ENCODE data around the gene DMBT1. TPM values are rescaled to one million over a fixed set of nuclear protein-coding genes. Genes with fewer than 3 reads are reported as not detected.

Gene DMBT1
- total RNA-seq, 4 donors from 2014 or later, result under 0.01 to 5.1 (median 0.27) TPM; not detected in 1

DNA sequence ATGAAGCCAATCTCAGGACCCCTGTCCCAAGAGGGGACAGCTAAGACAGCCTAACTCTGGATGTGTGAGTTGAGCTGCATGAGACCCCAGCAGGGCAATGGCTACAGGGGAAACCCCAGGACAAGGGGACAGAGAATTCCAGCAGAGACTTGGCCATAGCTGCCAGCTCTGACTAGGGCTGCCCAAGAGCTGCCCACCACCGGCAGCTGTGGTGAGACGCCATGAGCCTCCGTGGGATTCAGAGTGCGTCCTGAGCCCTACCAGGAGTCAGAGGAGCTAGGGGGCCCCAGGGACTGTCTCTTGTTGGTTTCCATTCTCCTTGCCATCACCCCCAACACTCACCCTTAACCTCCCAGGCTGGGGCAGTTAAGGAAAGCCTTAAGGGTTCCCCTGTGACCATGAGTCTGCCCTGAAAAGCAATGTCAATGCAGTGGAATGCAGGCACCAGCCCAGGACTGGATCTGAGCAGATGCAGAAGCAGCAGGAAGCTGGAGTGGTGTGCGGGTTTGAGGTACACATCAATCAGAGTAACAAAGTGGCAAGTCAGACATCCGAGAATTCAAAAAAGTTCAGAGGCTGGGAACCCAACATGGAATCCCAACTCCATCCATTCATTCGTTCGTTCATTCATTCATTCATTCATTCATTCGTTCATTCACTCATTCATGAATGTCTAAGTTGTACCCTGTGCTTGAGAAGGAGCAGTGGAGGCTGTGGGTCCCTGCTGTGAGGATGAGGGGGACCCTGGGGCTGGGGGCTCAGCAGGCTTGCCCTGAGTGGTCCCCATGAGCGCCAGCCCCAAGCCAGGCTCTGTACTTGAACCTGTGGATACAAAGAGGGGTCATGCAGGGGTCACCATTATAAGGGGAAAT is 86.2 kb downstream of the DMBT1 start:
- no peak overlapping the region for H3K27ac ChIP-seq
- intact Hi-C loops (cut with DNase I), result no loop called here
- H3K36me3 ChIP-seq, result no peaks in the 10 kb centered on the region
- no peak overlapping the region for H3K4me3 ChIP-seq
- TF ChIP-seq, protein P1, sequence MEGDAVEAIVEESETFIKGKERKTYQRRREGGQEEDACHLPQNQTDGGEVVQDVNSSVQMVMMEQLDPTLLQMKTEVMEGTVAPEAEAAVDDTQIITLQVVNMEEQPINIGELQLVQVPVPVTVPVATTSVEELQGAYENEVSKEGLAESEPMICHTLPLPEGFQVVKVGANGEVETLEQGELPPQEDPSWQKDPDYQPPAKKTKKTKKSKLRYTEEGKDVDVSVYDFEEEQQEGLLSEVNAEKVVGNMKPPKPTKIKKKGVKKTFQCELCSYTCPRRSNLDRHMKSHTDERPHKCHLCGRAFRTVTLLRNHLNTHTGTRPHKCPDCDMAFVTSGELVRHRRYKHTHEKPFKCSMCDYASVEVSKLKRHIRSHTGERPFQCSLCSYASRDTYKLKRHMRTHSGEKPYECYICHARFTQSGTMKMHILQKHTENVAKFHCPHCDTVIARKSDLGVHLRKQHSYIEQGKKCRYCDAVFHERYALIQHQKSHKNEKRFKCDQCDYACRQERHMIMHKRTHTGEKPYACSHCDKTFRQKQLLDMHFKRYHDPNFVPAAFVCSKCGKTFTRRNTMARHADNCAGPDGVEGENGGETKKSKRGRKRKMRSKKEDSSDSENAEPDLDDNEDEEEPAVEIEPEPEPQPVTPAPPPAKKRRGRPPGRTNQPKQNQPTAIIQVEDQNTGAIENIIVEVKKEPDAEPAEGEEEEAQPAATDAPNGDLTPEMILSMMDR (IDR thresholded peaks at IDR 0.05), result no peak
- no peak for TF ChIP-seq POLR2A (IDR thresholded peaks at IDR 0.05)
- H3K27me3 ChIP-seq, result peaks cover 0 to 42% (median 0%) of the 10 kb centered on the region in 4 donors
- H3K4me1 ChIP-seq, result no peaks in the 10 kb centered on the region
- no peaks in the 10 kb centered on the region for H3K9me3 ChIP-seq
- no peak for DNase-seq
- 31 to 63% methylated on average over 5 to 9 of the region's 10 CpGs for WGBS, 2 donors

DNA sequence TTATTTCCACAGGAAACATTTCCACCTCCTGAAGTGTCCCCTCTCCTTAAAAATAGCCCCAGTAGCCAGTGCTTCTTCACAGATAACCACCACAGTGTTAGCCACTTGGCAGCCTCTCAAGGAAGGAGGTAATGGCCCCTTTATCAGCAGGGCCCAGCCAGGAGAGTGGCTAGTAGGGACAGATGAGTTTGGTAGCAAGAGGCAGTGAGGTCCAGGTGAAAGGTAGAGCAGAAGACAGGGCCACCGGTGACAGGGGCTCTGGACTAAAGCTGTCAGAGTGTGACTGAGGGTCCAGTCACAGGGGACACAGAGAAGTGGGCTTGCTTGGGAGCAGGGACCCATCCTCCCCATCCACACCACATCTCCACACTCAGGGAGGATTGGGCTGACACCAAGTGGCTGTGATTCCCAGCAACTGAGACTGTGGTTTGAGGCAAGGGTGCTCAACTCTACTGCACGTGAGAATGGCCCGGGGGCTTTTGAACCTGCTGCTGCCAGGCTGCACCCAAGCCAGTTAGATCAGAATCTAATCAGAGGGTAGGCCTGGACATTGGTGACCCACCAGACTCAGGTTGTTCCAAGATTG is 86.9 kb downstream of the DMBT1 start:
- Histone ChIP-seq H3K4me3 (no peak overlapping the region), H3K36me3 (no peaks in the 10 kb centered on the region), H3K27ac (no peak overlapping the region), H3K27me3 (peaks cover 0 to 48% (median 0%) of the 10 kb centered on the region in 4 donors), H3K9me3 (no peaks in the 10 kb centered on the region), H3K4me1 (no peaks in the 10 kb centered on the region)
- intact Hi-C loops (cut with DNase I), result no loop called here
- DNase-seq, result no peak
- TF ChIP-seq, protein P1 (IDR thresholded peaks at IDR 0.05), result no peak
- no peak for TF ChIP-seq POLR2A (IDR thresholded peaks at IDR 0.05)
- 67 to 73% methylated on average over 1 of the region's 3 CpGs for WGBS, 2 donors

DNA sequence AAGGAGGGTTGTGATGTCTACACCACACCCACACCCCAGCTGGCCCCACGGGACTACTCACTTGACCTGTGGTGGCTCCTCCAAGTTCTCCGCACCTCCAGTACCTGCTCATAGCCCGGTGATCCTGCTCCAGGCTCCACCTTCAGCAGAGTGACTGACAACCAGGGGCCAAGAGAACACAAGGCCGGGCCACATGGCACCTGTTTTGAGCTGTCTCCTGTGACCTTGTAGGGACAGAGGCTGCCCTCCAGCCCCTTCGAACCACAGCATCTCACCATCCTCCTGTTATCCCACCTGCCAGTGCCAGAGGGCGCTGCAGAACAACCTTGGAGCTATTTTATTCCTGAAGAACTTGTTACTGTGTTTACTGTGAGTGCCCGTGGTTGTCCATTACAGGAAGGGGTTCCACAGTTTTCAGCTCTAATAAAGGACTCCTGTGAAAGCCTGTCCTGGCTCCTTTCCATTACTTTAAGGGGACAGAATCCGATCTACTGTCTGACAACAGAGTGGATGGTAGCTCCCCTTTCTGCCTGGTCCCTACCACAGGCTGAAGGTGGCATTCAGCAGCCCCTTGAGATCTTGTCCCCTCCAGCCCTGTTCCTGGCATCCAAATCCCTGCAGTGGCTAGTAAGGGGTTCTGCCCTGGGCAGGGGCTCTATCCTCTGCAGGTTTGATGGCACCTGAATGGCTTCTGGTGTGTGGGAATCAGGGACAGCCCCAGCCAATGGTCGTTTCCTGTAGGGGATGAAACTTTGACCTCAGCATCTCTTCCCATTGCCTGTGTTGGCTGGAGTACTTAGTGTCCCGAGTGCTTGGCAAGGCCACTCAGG is 88.3 kb downstream of the DMBT1 start:
- no peak for DNase-seq
- H3K4me3 ChIP-seq, result no peak overlapping the region
- intact Hi-C loops (cut with DNase I), result no loop called here
- 8 to 19% methylated on average over 4 to 6 of the region's 10 CpGs for WGBS, 2 donors
- no peaks in the 10 kb centered on the region for H3K9me3 ChIP-seq
- H3K4me1 ChIP-seq, result no peaks in the 10 kb centered on the region
- no peak for TF ChIP-seq POLR2A (IDR thresholded peaks at IDR 0.05)
- TF ChIP-seq, protein P1 (IDR thresholded peaks at IDR 0.05), result peak; percentile 20 to 73 (median 44)
- H3K36me3 ChIP-seq, result no peaks in the 10 kb centered on the region
- no peak overlapping the region for H3K27ac ChIP-seq
- peaks cover 0 to 51% (median 0%) of the 10 kb centered on the region in 4 donors for H3K27me3 ChIP-seq

DNA sequence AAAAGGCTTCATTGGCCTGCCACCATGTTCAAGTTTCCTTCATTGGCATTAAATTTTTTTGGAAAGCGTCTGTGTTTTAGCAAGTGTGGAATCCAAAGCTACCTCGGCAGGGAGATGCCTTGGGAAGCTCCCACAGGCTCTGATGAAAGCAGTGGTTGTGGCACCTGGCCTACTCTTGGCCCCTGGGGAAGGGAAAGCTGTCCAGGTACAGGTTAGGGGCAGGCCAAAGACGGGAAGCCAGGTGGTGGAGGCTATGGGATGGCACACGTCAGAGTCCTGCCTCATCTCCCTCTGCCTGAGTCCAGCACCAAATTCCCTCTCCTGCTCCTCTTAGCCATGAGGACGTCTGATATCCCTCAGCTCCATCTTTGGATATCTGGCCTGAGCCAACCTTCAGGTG is 89.3 kb downstream of the DMBT1 start:
- DNase-seq, result no peak
- H3K4me1 ChIP-seq, result no peaks in the 10 kb centered on the region
- H3K9me3 ChIP-seq, result no peaks in the 10 kb centered on the region
- WGBS, 2 donors, result 50 to 72% methylated on average over 5 of the region's 5 CpGs
- intact Hi-C loops (cut with DNase I), result no loop called here
- no peak overlapping the region for H3K27ac ChIP-seq
- TF ChIP-seq, protein P1 (IDR thresholded peaks at IDR 0.05), result no peak
- no peak for TF ChIP-seq POLR2A (IDR thresholded peaks at IDR 0.05)
- H3K27me3 ChIP-seq, result peaks cover 0 to 54% (median 0%) of the 10 kb centered on the region in 4 donors
- no peaks in the 10 kb centered on the region for H3K36me3 ChIP-seq
- H3K4me3 ChIP-seq, result no peak overlapping the region
